Neural cell (in vitro differentiated cells): ENCODE data around the gene SV2C. TPM values are rescaled to one million over a fixed set of nuclear protein-coding genes. Genes with fewer than 3 reads are reported as not detected.

Experiments
- H2AFZ ChIP-seq: fragments of 200-600, 300-800 bp; sonication (generic), shearing (Covaris generic); 2 replicates; pipeline ENCODE4 v1.6.0; 2014; ENCODE audit warnings: low read depth, mild to moderate bottlenecking, antibody characterized with exemption, low read length, moderate library complexity
- H3F3A ChIP-seq: fragments of 200-600 bp; shearing (Covaris generic); 2 replicates; pipeline ENCODE4 v1.6.1; 2016; ENCODE audit warnings: mild to moderate bottlenecking, moderate library complexity, mixed read lengths, antibody characterized with exemption, low read length; ENCODE audit not compliant: insufficient read depth, poor library complexity, severe bottlenecking
- H3K27ac ChIP-seq: fragments of 200-600, 300-800 bp; sonication (generic), shearing (Covaris generic); 2 replicates; pipeline ENCODE4 v1.5.1; 2014; ENCODE audit warnings: mild to moderate bottlenecking, low read length, moderate library complexity
- H3K27me3 ChIP-seq: fragments of 300-800, 200-600 bp; sonication (generic), shearing (Covaris generic); 2 replicates; pipeline ENCODE4 v1.6.0; 2014; ENCODE audit warnings: mild to moderate bottlenecking, low read depth, low read length, moderate library complexity; ENCODE audit not compliant: insufficient read depth
- H3K36me3 ChIP-seq: fragments of 300-800, 200-600 bp; sonication (generic), shearing (Covaris generic); 2 replicates; pipeline ENCODE4 v1.5.1; 2014; ENCODE audit warnings: mild to moderate bottlenecking, antibody characterized with exemption, low read length, moderate library complexity; ENCODE audit not compliant: insufficient read depth
- H3K4me2 ChIP-seq: fragments of 300-800, 200-600 bp; sonication (generic), shearing (Covaris generic); 2 replicates; pipeline ENCODE4 v1.6.0; 2014; ENCODE audit warnings: mild to moderate bottlenecking, low read length
- H3K4me3 ChIP-seq: fragments of 300-800, 200-600 bp; sonication (generic), shearing (Covaris generic); 2 replicates; pipeline ENCODE4 v1.5.1; 2014; ENCODE audit warnings: mild to moderate bottlenecking, low read length, moderate library complexity
- H3K79me2 ChIP-seq: fragments of 200-600 bp; shearing (Covaris generic); replicated peaks from 2 replicates; pipeline ENCODE4 v1.6.0; 2014; ENCODE audit warnings: mild to moderate bottlenecking, low read length, moderate library complexity; ENCODE audit not compliant: insufficient read depth
- H3K9ac ChIP-seq: fragments of 300-800, 200-600 bp; sonication (generic), shearing (Covaris generic); 2 replicates; pipeline ENCODE4 v1.6.1; 2016; ENCODE audit warnings: mild to moderate bottlenecking, low read length, mixed read lengths
- H3K9me2 ChIP-seq: fragments of 200-600 bp; shearing (Covaris generic); 2 replicates; pipeline ENCODE4 v1.6.1; 2016; ENCODE audit warnings: mild to moderate bottlenecking, low read length, mixed read lengths; ENCODE audit not compliant: insufficient read depth
- H3K9me3 ChIP-seq: fragments of 200-600, 300-800 bp; sonication (generic), shearing (Covaris generic); 2 replicates; pipeline ENCODE4 v1.6.1; 2016; ENCODE audit warnings: mild to moderate bottlenecking, mixed run types, low read length, moderate library complexity, mixed read lengths
- H4K20me1 ChIP-seq: fragments of 200-600 bp; shearing (Covaris generic); 2 replicates; pipeline ENCODE4 v1.6.1; 2016; ENCODE audit warnings: mild to moderate bottlenecking, mixed run types; ENCODE audit not compliant: insufficient read depth
- EP300 ChIP-seq: fragments of 450-650 bp; conservative IDR thresholded peaks from 2 replicates; pipeline ENCODE4 v1.6.1; 2014; ENCODE audit warnings: antibody characterized with exemption, mild to moderate bottlenecking, moderate library complexity; ENCODE audit not compliant: poor library complexity, severe bottlenecking
- EZH2 ChIP-seq: fragments of 200-600, 300-800 bp; shearing (Covaris generic), sonication (generic); IDR thresholded peaks from 2 replicates; pipeline ENCODE4 v1.6.1; 2014; ENCODE audit warnings: antibody characterized with exemption, low read length, borderline replicate concordance, mild to moderate bottlenecking; ENCODE audit not compliant: insufficient read depth, poor library complexity, severe bottlenecking
- MXI1 ChIP-seq: fragments of 450-650 bp; conservative IDR thresholded peaks from 2 replicates; pipeline ENCODE4 v1.6.1; 2014; ENCODE audit warnings: antibody characterized with exemption, mild to moderate bottlenecking; ENCODE audit not compliant: poor library complexity, severe bottlenecking
- POLR2AphosphoS5 ChIP-seq: IDR thresholded peaks from 2 replicates; pipeline ENCODE4 v1.6.1; 2012
- RAD21 ChIP-seq: fragments of 450-650 bp; conservative IDR thresholded peaks from 2 replicates; pipeline ENCODE4 v1.6.1; 2014; ENCODE audit warnings: antibody characterized with exemption, mild to moderate bottlenecking, moderate library complexity
- SMC3 ChIP-seq: fragments of 450-650 bp; conservative IDR thresholded peaks from 2 replicates; pipeline ENCODE4 v1.6.1; 2014; ENCODE audit warnings: antibody characterized with exemption, mild to moderate bottlenecking, moderate library complexity; ENCODE audit not compliant: poor library complexity
- TAF1 ChIP-seq: IDR thresholded peaks from 2 replicates; pipeline ENCODE4 v1.6.1; 2012; ENCODE audit warnings: low read depth
- polyA plus RNA-seq: library from polyadenylated mRNA; depleted of rRNA; stranded (reverse); fragments of >200 nt; gene quantifications from 2 replicates; pipeline ENCODE4 v1.2.3, GENCODE V29; 2014
- TF ChIP-seq, protein P1 (sequence below): fragments of 450-650 bp; IDR thresholded peaks from 2 replicates; pipeline ENCODE4 v1.5.1; 2014; ENCODE audit warnings: antibody characterized with exemption, mild to moderate bottlenecking, moderate library complexity; ENCODE audit not compliant: poor library complexity, severe bottlenecking
- TF ChIP-seq, protein P2 (sequence below): IDR thresholded peaks from 2 replicates; pipeline ENCODE4 v1.6.1; 2012; ENCODE audit warnings: borderline replicate concordance

The SV2C gene
- polyA plus RNA-seq, 1 donor from 2014 or later = 0.45 TPM

DNA sequence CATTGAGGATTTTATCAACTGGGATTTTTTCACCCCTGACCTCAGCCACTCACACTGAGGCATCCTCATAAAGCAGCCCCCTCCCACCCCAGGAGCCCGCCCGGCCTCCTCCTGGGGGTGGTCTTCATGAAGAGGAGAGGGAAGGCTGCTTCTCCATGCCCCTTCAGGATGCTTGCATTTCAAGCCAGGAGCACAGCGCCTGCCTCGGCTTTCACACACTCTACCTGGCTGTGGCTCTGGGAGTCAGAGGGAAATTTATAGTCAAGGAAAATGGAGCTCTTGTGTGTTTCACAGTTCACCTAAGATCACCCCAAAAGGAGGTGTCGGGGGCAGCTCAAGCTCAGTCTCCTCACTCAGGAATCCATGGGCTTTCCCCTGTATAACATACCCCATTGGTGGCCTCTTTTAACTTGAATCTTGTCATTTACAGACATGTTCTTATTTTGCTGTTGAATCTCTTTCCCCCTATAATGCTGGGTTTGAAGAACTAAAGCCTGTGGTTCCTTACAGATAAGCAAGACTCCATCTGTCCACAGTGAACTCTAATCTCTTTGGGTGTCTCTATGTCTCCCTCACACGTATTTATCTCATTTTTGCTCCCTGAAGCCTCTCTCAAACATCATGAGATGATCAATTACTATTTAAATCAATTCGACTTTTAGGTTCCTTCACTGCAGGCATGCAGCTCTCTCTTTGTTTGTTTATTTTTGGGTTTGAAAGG is 297.3 kb downstream of the SV2C start:
- Histone ChIP-seq H3K9me2 (no peaks in the 10 kb centered on the region), H3K4me3 (no peak overlapping the region), H3K36me3 (no peaks in the 10 kb centered on the region), H3K27me3 (no peaks in the 10 kb centered on the region), H3K27ac (no peak overlapping the region), H4K20me1 (no peaks in the 10 kb centered on the region), H3F3A (no peaks in the 10 kb centered on the region), H3K79me2 (no peaks in the 10 kb centered on the region), H2AFZ (no peak overlapping the region), H3K4me2 (no peak overlapping the region), H3K9me3 (no peaks in the 10 kb centered on the region), H3K9ac (no peak overlapping the region)
- TF ChIP-seq EP300 (no peak), POLR2AphosphoS5 (no peak), RAD21 (no peak), SMC3 (no peak), EZH2 (no peak), TAF1 (no peak), MXI1 (no peak)
- TF ChIP-seq, protein P1, sequence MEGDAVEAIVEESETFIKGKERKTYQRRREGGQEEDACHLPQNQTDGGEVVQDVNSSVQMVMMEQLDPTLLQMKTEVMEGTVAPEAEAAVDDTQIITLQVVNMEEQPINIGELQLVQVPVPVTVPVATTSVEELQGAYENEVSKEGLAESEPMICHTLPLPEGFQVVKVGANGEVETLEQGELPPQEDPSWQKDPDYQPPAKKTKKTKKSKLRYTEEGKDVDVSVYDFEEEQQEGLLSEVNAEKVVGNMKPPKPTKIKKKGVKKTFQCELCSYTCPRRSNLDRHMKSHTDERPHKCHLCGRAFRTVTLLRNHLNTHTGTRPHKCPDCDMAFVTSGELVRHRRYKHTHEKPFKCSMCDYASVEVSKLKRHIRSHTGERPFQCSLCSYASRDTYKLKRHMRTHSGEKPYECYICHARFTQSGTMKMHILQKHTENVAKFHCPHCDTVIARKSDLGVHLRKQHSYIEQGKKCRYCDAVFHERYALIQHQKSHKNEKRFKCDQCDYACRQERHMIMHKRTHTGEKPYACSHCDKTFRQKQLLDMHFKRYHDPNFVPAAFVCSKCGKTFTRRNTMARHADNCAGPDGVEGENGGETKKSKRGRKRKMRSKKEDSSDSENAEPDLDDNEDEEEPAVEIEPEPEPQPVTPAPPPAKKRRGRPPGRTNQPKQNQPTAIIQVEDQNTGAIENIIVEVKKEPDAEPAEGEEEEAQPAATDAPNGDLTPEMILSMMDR = no peak
- TF ChIP-seq, protein P2, sequence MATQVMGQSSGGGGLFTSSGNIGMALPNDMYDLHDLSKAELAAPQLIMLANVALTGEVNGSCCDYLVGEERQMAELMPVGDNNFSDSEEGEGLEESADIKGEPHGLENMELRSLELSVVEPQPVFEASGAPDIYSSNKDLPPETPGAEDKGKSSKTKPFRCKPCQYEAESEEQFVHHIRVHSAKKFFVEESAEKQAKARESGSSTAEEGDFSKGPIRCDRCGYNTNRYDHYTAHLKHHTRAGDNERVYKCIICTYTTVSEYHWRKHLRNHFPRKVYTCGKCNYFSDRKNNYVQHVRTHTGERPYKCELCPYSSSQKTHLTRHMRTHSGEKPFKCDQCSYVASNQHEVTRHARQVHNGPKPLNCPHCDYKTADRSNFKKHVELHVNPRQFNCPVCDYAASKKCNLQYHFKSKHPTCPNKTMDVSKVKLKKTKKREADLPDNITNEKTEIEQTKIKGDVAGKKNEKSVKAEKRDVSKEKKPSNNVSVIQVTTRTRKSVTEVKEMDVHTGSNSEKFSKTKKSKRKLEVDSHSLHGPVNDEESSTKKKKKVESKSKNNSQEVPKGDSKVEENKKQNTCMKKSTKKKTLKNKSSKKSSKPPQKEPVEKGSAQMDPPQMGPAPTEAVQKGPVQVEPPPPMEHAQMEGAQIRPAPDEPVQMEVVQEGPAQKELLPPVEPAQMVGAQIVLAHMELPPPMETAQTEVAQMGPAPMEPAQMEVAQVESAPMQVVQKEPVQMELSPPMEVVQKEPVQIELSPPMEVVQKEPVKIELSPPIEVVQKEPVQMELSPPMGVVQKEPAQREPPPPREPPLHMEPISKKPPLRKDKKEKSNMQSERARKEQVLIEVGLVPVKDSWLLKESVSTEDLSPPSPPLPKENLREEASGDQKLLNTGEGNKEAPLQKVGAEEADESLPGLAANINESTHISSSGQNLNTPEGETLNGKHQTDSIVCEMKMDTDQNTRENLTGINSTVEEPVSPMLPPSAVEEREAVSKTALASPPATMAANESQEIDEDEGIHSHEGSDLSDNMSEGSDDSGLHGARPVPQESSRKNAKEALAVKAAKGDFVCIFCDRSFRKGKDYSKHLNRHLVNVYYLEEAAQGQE = no peak

DNA sequence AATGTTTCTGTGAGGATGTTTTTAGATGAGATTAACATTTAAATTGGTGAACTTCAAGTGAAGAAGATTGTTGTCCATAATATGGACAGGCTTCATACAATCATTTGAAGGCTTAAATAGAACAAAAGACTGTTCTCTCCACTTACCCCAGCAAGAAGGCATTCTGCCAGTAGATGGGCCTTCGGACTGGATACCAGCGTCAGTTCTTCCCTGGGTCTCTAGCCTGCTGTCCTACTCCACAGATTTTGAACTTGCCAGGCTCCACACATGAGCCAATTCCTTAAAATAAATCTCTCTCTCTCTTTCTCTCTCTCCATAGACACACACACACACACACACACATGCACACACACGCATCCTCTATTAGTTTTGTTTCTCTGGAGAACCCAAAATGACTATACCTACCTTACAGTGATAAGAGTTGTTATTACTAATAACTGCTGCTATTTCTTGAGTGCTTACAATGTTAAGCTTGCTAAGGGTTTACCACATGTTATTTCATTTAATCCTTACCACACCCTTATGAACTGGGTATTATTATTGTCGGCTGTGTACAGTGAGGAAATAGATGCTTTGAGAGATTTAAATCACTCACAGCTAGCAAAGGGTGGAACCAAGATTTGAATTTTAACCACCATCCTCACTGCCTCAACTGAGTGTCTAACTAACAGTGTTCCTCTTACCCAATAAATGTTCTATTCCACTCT is 300.1 kb downstream of the SV2C start:
- TF ChIP-seq EZH2 = no peak
- no peak for TF ChIP-seq TAF1
- TF ChIP-seq, protein P1 = no peak
- TF ChIP-seq, protein P2 = no peak
- TF ChIP-seq POLR2AphosphoS5 = no peak
- no peak for TF ChIP-seq RAD21
- TF ChIP-seq MXI1 = no peak
- no peak for TF ChIP-seq SMC3
- no peak for TF ChIP-seq EP300
- Histone ChIP-seq H3K27me3 (no peaks in the 10 kb centered on the region), H3K9me2 (no peaks in the 10 kb centered on the region), H3K27ac (no peak overlapping the region), H3K36me3 (no peaks in the 10 kb centered on the region), H3K9me3 (no peaks in the 10 kb centered on the region), H3K79me2 (no peaks in the 10 kb centered on the region), H3K9ac (no peak overlapping the region), H4K20me1 (no peaks in the 10 kb centered on the region), H3F3A (no peaks in the 10 kb centered on the region), H3K4me2 (no peak overlapping the region), H3K4me3 (no peak overlapping the region), H2AFZ (no peak overlapping the region)
